OCI-LY3 (cell line): ENCODE measurements around the gene ZNF12.

Experiments
- H2AFZ ChIP-seq: fragments of 200-600, 300-600 bp; shearing (Covaris generic); 2 replicates; pipeline ENCODE4 v1.6.0; 2014; ENCODE audit warnings: antibody characterized with exemption, low read depth, low read length
- H3K27ac ChIP-seq: fragments of 200-600, 300-600 bp; sonication (generic); 2 replicates; pipeline ENCODE4 v1.5.1; 2014; ENCODE audit warnings: mild to moderate bottlenecking, low read length, moderate library complexity, mixed read lengths
- H3K27me3 ChIP-seq: fragments of 200-600, 300-600 bp; sonication (generic); 2 replicates; pipeline ENCODE4 v1.6.1; 2014; ENCODE audit warnings: low read depth, low read length, mixed read lengths
- H3K36me3 ChIP-seq: fragments of 200-600, 300-600 bp; sonication (generic); replicated peaks from 2 replicates; pipeline ENCODE3; 2014; ENCODE audit warnings: low read depth, low read length, mixed read lengths
- H3K4me1 ChIP-seq: fragments of 300-600, 200-600 bp; sonication (generic); 2 replicates; pipeline ENCODE4 v1.6.1; 2014; ENCODE audit warnings: low read length, mixed read lengths
- H3K4me2 ChIP-seq: fragments of 200-600, 300-600 bp; sonication (generic); 2 replicates; pipeline ENCODE4 v1.6.1; 2014; ENCODE audit warnings: low read length, mixed read lengths
- H3K4me3 ChIP-seq: fragments of 300-600, 200-600 bp; sonication (generic); 2 replicates; pipeline ENCODE4 v1.5.1; 2014; ENCODE audit warnings: antibody characterized with exemption, mild to moderate bottlenecking, low read length, moderate library complexity
- H3K79me2 ChIP-seq: fragments of 300-600, 200-600 bp; shearing (Covaris generic); 2 replicates; pipeline ENCODE4 v1.6.1; 2014; ENCODE audit warnings: mild to moderate bottlenecking, low read length, mixed read lengths
- H3K9ac ChIP-seq: fragments of 300-600, 200-600 bp; shearing (Covaris generic); 2 replicates; pipeline ENCODE4 v1.6.0; 2014; ENCODE audit warnings: mild to moderate bottlenecking, low read length, moderate library complexity
- H3K9me3 ChIP-seq: fragments of 200-600, 300-600 bp; shearing (Covaris generic); 2 replicates; pipeline ENCODE4 v1.6.1; 2014; ENCODE audit warnings: low read length, mixed read lengths; ENCODE audit not compliant: insufficient read depth
- H4K20me1 ChIP-seq: fragments of 200-600, 300-600 bp; sonication (generic); 2 replicates; pipeline ENCODE4 v1.6.1; 2016; ENCODE audit warnings: low read length, mixed read lengths; ENCODE audit not compliant: insufficient read depth
- CTCF ChIP-seq: fragments of 200-600, 300-600 bp; sonication (generic); IDR thresholded peaks from 2 replicates; pipeline ENCODE4 v1.5.1; 2014; ENCODE audit warnings: antibody characterized with exemption, low read length, low read depth
- EZH2phosphoT487 ChIP-seq: fragments of 200-600 bp; shearing (Covaris generic); IDR thresholded peaks from 2 replicates; pipeline ENCODE4 v1.6.1; 2018; ENCODE audit warnings: antibody characterized with exemption, mixed run types, low read depth

ZNF12 gene

GRCh38 chr7:6653071-6654003, 53.4 kb downstream of the ZNF12 start:
- no peak overlapping the region for H3K4me3 ChIP-seq
- H3K9ac ChIP-seq: no peak overlapping the region
- no peak overlapping the region for H3K27ac ChIP-seq
- no peak overlapping the region for H2AFZ ChIP-seq
- H3K27me3 ChIP-seq: no peaks in the 10 kb centered on the region
- H3K79me2 ChIP-seq: no peaks in the 10 kb centered on the region
- H3K9me3 ChIP-seq: no peaks in the 10 kb centered on the region
- H3K36me3 ChIP-seq: peaks cover 46% of the 10 kb centered on the region
- H3K4me1 ChIP-seq: no peaks in the 10 kb centered on the region
- H3K4me2 ChIP-seq: no peak overlapping the region
- no peak for TF ChIP-seq EZH2phosphoT487
- TF ChIP-seq CTCF: no peak
- H4K20me1 ChIP-seq: no peaks in the 10 kb centered on the region

GRCh38 chr7:6652446-6653011, 54.2 kb downstream of the ZNF12 start:
- Histone ChIP-seq H3K36me3 (peaks cover 49% of the 10 kb centered on the region), H3K9me3 (no peaks in the 10 kb centered on the region), H3K27me3 (no peaks in the 10 kb centered on the region), H3K79me2 (no peaks in the 10 kb centered on the region; the same call in 1 of the 2 replicates), H2AFZ (no peak overlapping the region), H3K4me1 (no peaks in the 10 kb centered on the region), H3K4me2 (no peak overlapping the region), H4K20me1 (no peaks in the 10 kb centered on the region), H3K27ac (no peak overlapping the region), H3K9ac (no peak overlapping the region), H3K4me3 (no peak overlapping the region)
- TF ChIP-seq CTCF: no peak
- no peak for TF ChIP-seq EZH2phosphoT487

- Histone ChIP-seq H3K4me2 (no peak overlapping the region), H3K27ac (no peak overlapping the region), H3K79me2 (no peaks in the 10 kb centered on the region; the same call in 1 of the 2 replicates), H3K9ac (no peak overlapping the region), H3K36me3 (peaks cover 51% of the 10 kb centered on the region), H3K9me3 (no peaks in the 10 kb centered on the region), H3K4me3 (no peak overlapping the region), H2AFZ (no peak overlapping the region), H4K20me1 (no peaks in the 10 kb centered on the region), H3K27me3 (no peaks in the 10 kb centered on the region), H3K4me1 (no peaks in the 10 kb centered on the region)
- TF ChIP-seq CTCF (no peak), EZH2phosphoT487 (no peak)
Measured at GRCh38 chr7:6651851-6652445, 54.8 kb downstream of the ZNF12 start.

- Histone ChIP-seq H3K4me3 (no peak overlapping the region), H3K9ac (no peak overlapping the region), H3K9me3 (no peaks in the 10 kb centered on the region), H4K20me1 (no peaks in the 10 kb centered on the region), H3K79me2 (no peaks in the 10 kb centered on the region; the same call in 1 of the 2 replicates), H3K4me2 (no peak overlapping the region), H3K4me1 (no peaks in the 10 kb centered on the region), H2AFZ (no peak overlapping the region), H3K27ac (no peak overlapping the region), H3K36me3 (peaks cover 54% of the 10 kb centered on the region), H3K27me3 (no peaks in the 10 kb centered on the region)
- TF ChIP-seq CTCF (no peak), EZH2phosphoT487 (no peak)
Measured at GRCh38 chr7:6650521-6651011, 56.2 kb downstream of the ZNF12 start.
